GM12878 (cell line): ENCODE results near the gene PRR12. TPM values are rescaled to one million over a fixed set of nuclear protein-coding genes. Genes with fewer than 3 reads are reported as not detected.

Source experiments
- CBX3 ChIP-seq: fragments of 200-600 bp; sonication (generic); IDR thresholded peaks from 2 replicates; pipeline ENCODE4 v1.6.1; 2016; ENCODE audit warnings: low read depth, borderline replicate concordance
- CREM ChIP-seq: IDR thresholded peaks from 2 replicates; pipeline ENCODE4 v1.6.1; 2014; ENCODE audit warnings: antibody characterized with exemption, low read depth
- EZH2 ChIP-seq: IDR thresholded peaks from 2 replicates; pipeline ENCODE4 v1.6.1; 2012; ENCODE audit warnings: low read depth, mild to moderate bottlenecking, control low read depth, inconsistent platforms, low read length, borderline replicate concordance; ENCODE audit not compliant: control insufficient read depth
- MYB ChIP-seq: fragments of 150-350 bp; IDR thresholded peaks from 2 replicates; pipeline ENCODE4 v1.6.1; 2014; ENCODE audit warnings: mild to moderate bottlenecking, low read depth, low read length, borderline replicate concordance
- NFIC ChIP-seq: IDR thresholded peaks from 2 replicates; pipeline ENCODE4 v1.6.1; 2012; ENCODE audit warnings: low read depth, mild to moderate bottlenecking, inconsistent platforms, low read length, moderate library complexity
- NR2F1 ChIP-seq: fragments of 450-650 bp; conservative IDR thresholded peaks from 2 replicates; pipeline ENCODE4 v1.6.1; 2017; ENCODE audit warnings: mild to moderate bottlenecking
- RAD51 ChIP-seq: fragments of 450-650 bp; IDR thresholded peaks from 2 replicates; pipeline ENCODE4 v1.6.1; 2016; ENCODE audit warnings: moderate library complexity, mild to moderate bottlenecking, inconsistent platforms
- RCOR1 ChIP-seq: conservative IDR thresholded peaks from 2 replicates; pipeline ENCODE4 v1.6.1; 2012; ENCODE audit warnings: low read depth, low read length, improper control_type of control experiment
- SMC3 ChIP-seq: IDR thresholded peaks from 2 replicates; pipeline ENCODE4 v1.6.1; 2011; ENCODE audit warnings: low read length, improper control_type of control experiment, borderline replicate concordance
- SPI1 ChIP-seq: IDR thresholded peaks from 2 replicates; pipeline ENCODE4 v1.6.1; 2011; ENCODE audit warnings: low read depth, mild to moderate bottlenecking, low read length, moderate library complexity, borderline replicate concordance; ENCODE audit not compliant: insufficient read depth
- ZNF24 ChIP-seq: fragments of 450-650 bp; IDR thresholded peaks from 2 replicates; pipeline ENCODE4 v1.6.1; 2017; ENCODE audit warnings: antibody characterized with exemption, mild to moderate bottlenecking
- ZNF384 ChIP-seq: IDR thresholded peaks from 2 replicates; pipeline ENCODE4 v1.6.1; 2012; ENCODE audit warnings: low read depth, mild to moderate bottlenecking, low read length, improper control_type of control experiment, borderline replicate concordance
- ZNF622 ChIP-seq: fragments of 450-650 bp; IDR thresholded peaks from 2 replicates; pipeline ENCODE4 v1.6.1; 2017; ENCODE audit warnings: mild to moderate bottlenecking, inconsistent platforms
- polyA plus RNA-seq, 11 experiments: library from polyadenylated mRNA; depleted of rRNA in 4 of 11; unstranded in 6 of 11; stranded (reverse) in 5 of 11; fragments of >200 nt; fragmentation: Nextera tagmentation in 4 of 11; fragmentation: Illumina TruSeq in 1 of 11; extraction: Ambion mirVana in 4 of 11; extraction: Trizol in 1 of 11; gene quantifications; 1 replicate in 1 of 11; 2 replicates in 10 of 11; pipeline versions ENCODE4 v1.2.1 to v1.2.3, GENCODE V29; 2011 to 2016; ENCODE audit warnings: inconsistent platforms in 2 of 11, missing spikeins in 2 of 11, low read depth in 1 of 11
- total RNA-seq, 4 experiments: library from RNA; depleted of rRNA in 3 of 4; stranded (reverse); fragments of >200 nt in 3 of 4; fragmentation: Illumina TruSeq in 1 of 4; extraction: Trizol in 1 of 4; gene quantifications; 2 replicates each; pipeline versions ENCODE4 v1.2.1 to v1.2.3, GENCODE V29; 2013 to 2021
- TF ChIP-seq, protein P1 (sequence below): fragments of 150-350 bp; IDR thresholded peaks from 2 replicates; pipeline ENCODE4 v1.6.1; 2016; ENCODE audit warnings: low read depth, low read length
- TF ChIP-seq, protein P2 (sequence below): IDR thresholded peaks from 2 replicates; pipeline ENCODE4 v1.6.1; 2012; ENCODE audit warnings: low read depth, low read length, improper control_type of control experiment
- TF ChIP-seq, protein P3 (sequence below): fragments of 450-650 bp; IDR thresholded peaks from 2 replicates; pipeline ENCODE4 v1.6.1; 2017; ENCODE audit warnings: mild to moderate bottlenecking, low read depth, inconsistent platforms; ENCODE audit not compliant: poor library complexity, severe bottlenecking
- TF ChIP-seq, protein P4 (sequence below): IDR thresholded peaks from 2 replicates; pipeline ENCODE4 v1.6.1; 2012; ENCODE audit warnings: low read depth, low read length, improper control_type of control experiment
- TF ChIP-seq, protein P5 (sequence below): fragments of 450-650 bp; IDR thresholded peaks from 2 replicates; pipeline ENCODE4 v1.6.1; 2016; ENCODE audit warnings: mild to moderate bottlenecking
- TF ChIP-seq, protein P6 (sequence below): IDR thresholded peaks from 2 replicates; pipeline ENCODE4 v1.6.1; 2011; ENCODE audit warnings: borderline replicate concordance, low read depth, mild to moderate bottlenecking, moderate library complexity, mixed read lengths, low read length; ENCODE audit not compliant: insufficient read depth; ENCODE audit errors: extremely low read length

PRR12 gene
- total and polyA plus RNA-seq, 10 of the 15 experiments (the other 5 are each of a cell fraction or from before 2014, with no cell fraction given), result 0.02 to 25.3 (median 1.6) TPM

DNA sequence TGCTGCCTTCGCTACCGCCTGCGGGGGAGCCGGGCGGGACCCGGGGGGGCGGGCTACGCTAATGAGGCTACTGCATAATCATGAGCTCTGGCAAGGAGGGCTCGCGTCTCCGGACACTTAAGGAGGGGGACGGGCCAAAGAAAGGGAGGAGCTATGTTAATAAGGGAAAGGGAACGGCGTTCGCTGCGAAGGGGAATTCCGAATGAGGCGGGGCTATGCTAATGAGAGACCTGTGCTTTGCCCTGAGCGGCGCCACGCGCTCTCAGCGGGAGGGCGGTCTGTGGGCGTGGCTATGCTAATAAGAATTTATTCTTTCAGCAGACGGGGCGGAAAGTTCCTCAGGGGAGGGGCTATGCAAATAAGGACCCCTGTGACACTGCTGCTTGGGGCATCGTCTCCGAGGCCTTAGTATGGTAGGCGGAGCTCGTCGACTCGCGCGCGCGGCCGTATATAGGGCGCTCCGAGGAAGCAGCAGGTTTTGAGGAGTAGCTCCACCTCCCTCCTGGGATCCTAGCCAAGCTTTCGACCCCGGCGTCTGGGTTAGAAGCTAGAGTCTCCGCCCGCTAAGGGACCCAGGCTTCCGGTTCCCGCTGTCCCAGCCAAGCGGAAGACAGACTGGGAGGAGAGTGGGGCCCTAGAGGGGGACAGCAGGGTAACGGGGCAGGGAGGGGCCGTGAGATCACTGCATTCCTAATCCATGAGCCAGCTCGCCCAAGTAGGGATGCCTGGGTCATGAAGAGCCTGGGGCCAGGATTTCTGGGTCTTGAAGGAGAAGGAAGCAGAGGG, 49.3 kb downstream of the PRR12 start, which contains the start of gene RRAS (continued):
- TF ChIP-seq, protein P1, sequence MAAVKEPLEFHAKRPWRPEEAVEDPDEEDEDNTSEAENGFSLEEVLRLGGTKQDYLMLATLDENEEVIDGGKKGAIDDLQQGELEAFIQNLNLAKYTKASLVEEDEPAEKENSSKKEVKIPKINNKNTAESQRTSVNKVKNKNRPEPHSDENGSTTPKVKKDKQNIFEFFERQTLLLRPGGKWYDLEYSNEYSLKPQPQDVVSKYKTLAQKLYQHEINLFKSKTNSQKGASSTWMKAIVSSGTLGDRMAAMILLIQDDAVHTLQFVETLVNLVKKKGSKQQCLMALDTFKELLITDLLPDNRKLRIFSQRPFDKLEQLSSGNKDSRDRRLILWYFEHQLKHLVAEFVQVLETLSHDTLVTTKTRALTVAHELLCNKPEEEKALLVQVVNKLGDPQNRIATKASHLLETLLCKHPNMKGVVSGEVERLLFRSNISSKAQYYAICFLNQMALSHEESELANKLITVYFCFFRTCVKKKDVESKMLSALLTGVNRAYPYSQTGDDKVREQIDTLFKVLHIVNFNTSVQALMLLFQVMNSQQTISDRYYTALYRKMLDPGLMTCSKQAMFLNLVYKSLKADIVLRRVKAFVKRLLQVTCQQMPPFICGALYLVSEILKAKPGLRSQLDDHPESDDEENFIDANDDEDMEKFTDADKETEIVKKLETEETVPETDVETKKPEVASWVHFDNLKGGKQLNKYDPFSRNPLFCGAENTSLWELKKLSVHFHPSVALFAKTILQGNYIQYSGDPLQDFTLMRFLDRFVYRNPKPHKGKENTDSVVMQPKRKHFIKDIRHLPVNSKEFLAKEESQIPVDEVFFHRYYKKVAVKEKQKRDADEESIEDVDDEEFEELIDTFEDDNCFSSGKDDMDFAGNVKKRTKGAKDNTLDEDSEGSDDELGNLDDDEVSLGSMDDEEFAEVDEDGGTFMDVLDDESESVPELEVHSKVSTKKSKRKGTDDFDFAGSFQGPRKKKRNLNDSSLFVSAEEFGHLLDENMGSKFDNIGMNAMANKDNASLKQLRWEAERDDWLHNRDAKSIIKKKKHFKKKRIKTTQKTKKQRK, result no peak
- TF ChIP-seq NR2F1, result peak; percentile 52
- no peak; the same call in 1 of the 2 replicates for TF ChIP-seq CREM
- TF ChIP-seq RAD51, result no peak
- TF ChIP-seq ZNF622, result no peak
- no peak for TF ChIP-seq SMC3
- no peak for TF ChIP-seq ZNF384
- TF ChIP-seq, protein P2, sequence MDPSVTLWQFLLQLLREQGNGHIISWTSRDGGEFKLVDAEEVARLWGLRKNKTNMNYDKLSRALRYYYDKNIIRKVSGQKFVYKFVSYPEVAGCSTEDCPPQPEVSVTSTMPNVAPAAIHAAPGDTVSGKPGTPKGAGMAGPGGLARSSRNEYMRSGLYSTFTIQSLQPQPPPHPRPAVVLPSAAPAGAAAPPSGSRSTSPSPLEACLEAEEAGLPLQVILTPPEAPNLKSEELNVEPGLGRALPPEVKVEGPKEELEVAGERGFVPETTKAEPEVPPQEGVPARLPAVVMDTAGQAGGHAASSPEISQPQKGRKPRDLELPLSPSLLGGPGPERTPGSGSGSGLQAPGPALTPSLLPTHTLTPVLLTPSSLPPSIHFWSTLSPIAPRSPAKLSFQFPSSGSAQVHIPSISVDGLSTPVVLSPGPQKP, result peak; percentile 35; the same call in 1 of the 2 replicates
- TF ChIP-seq CBX3, result no peak
- TF ChIP-seq NFIC, result no peak
- TF ChIP-seq, protein P3, sequence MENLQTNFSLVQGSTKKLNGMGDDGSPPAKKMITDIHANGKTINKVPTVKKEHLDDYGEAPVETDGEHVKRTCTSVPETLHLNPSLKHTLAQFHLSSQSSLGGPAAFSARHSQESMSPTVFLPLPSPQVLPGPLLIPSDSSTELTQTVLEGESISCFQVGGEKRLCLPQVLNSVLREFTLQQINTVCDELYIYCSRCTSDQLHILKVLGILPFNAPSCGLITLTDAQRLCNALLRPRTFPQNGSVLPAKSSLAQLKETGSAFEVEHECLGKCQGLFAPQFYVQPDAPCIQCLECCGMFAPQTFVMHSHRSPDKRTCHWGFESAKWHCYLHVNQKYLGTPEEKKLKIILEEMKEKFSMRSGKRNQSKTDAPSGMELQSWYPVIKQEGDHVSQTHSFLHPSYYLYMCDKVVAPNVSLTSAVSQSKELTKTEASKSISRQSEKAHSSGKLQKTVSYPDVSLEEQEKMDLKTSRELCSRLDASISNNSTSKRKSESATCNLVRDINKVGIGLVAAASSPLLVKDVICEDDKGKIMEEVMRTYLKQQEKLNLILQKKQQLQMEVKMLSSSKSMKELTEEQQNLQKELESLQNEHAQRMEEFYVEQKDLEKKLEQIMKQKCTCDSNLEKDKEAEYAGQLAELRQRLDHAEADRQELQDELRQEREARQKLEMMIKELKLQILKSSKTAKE, result peak; percentile 54
- TF ChIP-seq EZH2, result no peak
- no peak for TF ChIP-seq MYB
- TF ChIP-seq, protein P4, sequence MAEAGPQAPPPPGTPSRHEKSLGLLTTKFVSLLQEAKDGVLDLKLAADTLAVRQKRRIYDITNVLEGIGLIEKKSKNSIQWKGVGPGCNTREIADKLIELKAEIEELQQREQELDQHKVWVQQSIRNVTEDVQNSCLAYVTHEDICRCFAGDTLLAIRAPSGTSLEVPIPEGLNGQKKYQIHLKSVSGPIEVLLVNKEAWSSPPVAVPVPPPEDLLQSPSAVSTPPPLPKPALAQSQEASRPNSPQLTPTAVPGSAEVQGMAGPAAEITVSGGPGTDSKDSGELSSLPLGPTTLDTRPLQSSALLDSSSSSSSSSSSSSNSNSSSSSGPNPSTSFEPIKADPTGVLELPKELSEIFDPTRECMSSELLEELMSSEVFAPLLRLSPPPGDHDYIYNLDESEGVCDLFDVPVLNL, result 0 out of 2 replicates have a peak, but pooled peaks have one; percentile 13
- 0 out of 2 replicates have a peak, but pooled peaks have one; percentile 23 for TF ChIP-seq RCOR1
- 0 out of 2 replicates have a peak, but pooled peaks have one; percentile 1 for TF ChIP-seq SPI1
- no peak for TF ChIP-seq ZNF24
- TF ChIP-seq, protein P5, sequence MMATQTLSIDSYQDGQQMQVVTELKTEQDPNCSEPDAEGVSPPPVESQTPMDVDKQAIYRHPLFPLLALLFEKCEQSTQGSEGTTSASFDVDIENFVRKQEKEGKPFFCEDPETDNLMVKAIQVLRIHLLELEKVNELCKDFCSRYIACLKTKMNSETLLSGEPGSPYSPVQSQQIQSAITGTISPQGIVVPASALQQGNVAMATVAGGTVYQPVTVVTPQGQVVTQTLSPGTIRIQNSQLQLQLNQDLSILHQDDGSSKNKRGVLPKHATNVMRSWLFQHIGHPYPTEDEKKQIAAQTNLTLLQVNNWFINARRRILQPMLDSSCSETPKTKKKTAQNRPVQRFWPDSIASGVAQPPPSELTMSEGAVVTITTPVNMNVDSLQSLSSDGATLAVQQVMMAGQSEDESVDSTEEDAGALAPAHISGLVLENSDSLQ, result peak; percentile 59; the same call in 1 of the 2 replicates
- TF ChIP-seq, protein P6, sequence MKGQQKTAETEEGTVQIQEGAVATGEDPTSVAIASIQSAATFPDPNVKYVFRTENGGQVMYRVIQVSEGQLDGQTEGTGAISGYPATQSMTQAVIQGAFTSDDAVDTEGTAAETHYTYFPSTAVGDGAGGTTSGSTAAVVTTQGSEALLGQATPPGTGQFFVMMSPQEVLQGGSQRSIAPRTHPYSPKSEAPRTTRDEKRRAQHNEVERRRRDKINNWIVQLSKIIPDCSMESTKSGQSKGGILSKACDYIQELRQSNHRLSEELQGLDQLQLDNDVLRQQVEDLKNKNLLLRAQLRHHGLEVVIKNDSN, result no peak
